C1 segment of cervical spinal cord (tissue), 14 donors: ENCODE results near the gene KIF18B.

Experiments
- DNase-seq, 14 donors: peaks; one replicate each; lab custom pipeline; 2025; lab: John Stamatoyannopoulos, UW

KIF18B gene

GRCh38 chr17:44906010-44906646, 41.4 kb downstream of the KIF18B start:
- peak in 6 of 14 donors; percentile 22 to 79 (median 54) for DNase-seq

- DNase-seq, result peak in 6 of 14 donors; percentile 34 to 79 (median 58)
These were observed 42.3 kb downstream of the KIF18B start for GRCh38 chr17:44905006-44906000.

- peak in 8 of 14 donors; percentile 42 to 80 (median 60) for DNase-seq
These were observed 43.3 kb downstream of the KIF18B start for GRCh38 chr17:44904001-44904984.

GRCh38 chr17:44903012-44903685, 44.4 kb downstream of the KIF18B start:
- DNase-seq, result no peak

- DNase-seq, result peak in 2 of 14 donors; percentile 29 to 37
These were observed 45.3 kb downstream of the KIF18B start for GRCh38 chr17:44902135-44902760.

- no peak for DNase-seq
These were observed 46.1 kb downstream of the KIF18B start for GRCh38 chr17:44901411-44901921.

GRCh38 chr17:44900894-44901293, 46.7 kb downstream of the KIF18B start:
- peak in 1 of 14 donors; percentile 15 for DNase-seq

- DNase-seq, result peak; percentile 85 to 100 (median 94)
These were observed 48.3 kb downstream of the KIF18B start, which contains the start of gene EFTUD2 for GRCh38 chr17:44899074-44899782. Gene EFTUD2, minus strand, starts transcription at chr17:44899445. Its CDS starts 4,924 bp downstream, at chr17:44894521.

- no peak for DNase-seq
These were observed 48.9 kb downstream of the KIF18B start for GRCh38 chr17:44898768-44899073.

- DNase-seq, result no peak
These were observed 52.9 kb downstream of the KIF18B start for GRCh38 chr17:44894642-44895041.

GRCh38 chr17:44892250-44892649, 55.3 kb downstream of the KIF18B start:
- DNase-seq, result no peak

GRCh38 chr17:44889003-44889402, 58.6 kb downstream of the KIF18B start:
- no peak for DNase-seq

- DNase-seq, result no peak
These were observed 59.3 kb downstream of the KIF18B start for GRCh38 chr17:44887971-44888954.

- DNase-seq, result no peak
These were observed 60.6 kb downstream of the KIF18B start for GRCh38 chr17:44887016-44887415.

- no peak for DNase-seq
These were observed 62.6 kb downstream of the KIF18B start for GRCh38 chr17:44884941-44885340.

GRCh38 chr17:44881145-44881544, 66.4 kb downstream of the KIF18B start:
- DNase-seq, result no peak

- DNase-seq, result no peak
These were observed 67.5 kb downstream of the KIF18B start for GRCh38 chr17:44880062-44880461.

GRCh38 chr17:44879376-44879775, 68.2 kb downstream of the KIF18B start:
- DNase-seq, result no peak
